GM12891 (cell line): Measurements from ENCODE around the gene FUBP3.
"Not testable (repeated sequence)": the region's sequence is repeated elsewhere in the genome, so short reads cannot be mapped to it uniquely, and the experiment has no call there.

Experiments used
- DNase-seq: peaks from one replicate; pipeline ENCODE4 v3.0.0; 2011; ENCODE audit warnings: low spot score; ENCODE audit not compliant: insufficient read length
- FAIRE-seq: peaks from 2 replicates; lab custom pipeline; 2011; peaks lifted over from hg19 to GRCh38; lab: Jason Lieb, UNC
- PAX5 ChIP-seq: IDR thresholded peaks from 2 replicates; pipeline ENCODE4 v1.6.1; 2011; ENCODE audit warnings: low read length, moderate library complexity, mild to moderate bottlenecking; ENCODE audit not compliant: insufficient read depth, severe bottlenecking
- POLR2A ChIP-seq: IDR thresholded peaks from 2 replicates; pipeline ENCODE4 v1.6.1; 2011; ENCODE audit warnings: low read depth, low read length, control low read depth
- POLR2AphosphoS5 ChIP-seq: IDR thresholded peaks from 2 replicates; pipeline ENCODE4 v1.6.1; 2011; ENCODE audit warnings: low read depth, low read length, control low read depth
- POU2F2 ChIP-seq: IDR thresholded peaks from 2 replicates; pipeline ENCODE4 v1.6.1; 2011; ENCODE audit warnings: low read depth, mild to moderate bottlenecking, control low read depth, low read length, moderate library complexity
- SPI1 ChIP-seq: IDR thresholded peaks from 2 replicates; pipeline ENCODE4 v1.6.1; 2011; ENCODE audit warnings: low read depth, low read length, control low read depth
- TAF1 ChIP-seq: IDR thresholded peaks from 2 replicates; pipeline ENCODE4 v1.6.1; 2011; ENCODE audit warnings: low read depth, low read length, control low read depth

FUBP3 gene

GRCh38 chr9:130672933-130673615 is 93.7 kb downstream of the FUBP3 start:
- no peak for TF ChIP-seq TAF1
- TF ChIP-seq PAX5: no peak
- TF ChIP-seq SPI1: no peak
- no peak for TF ChIP-seq POLR2A
- TF ChIP-seq POLR2AphosphoS5: no peak
- FAIRE-seq (no peak), DNase-seq (no peak)

- FAIRE-seq: no peak
- no peak for TF ChIP-seq SPI1
- no peak for TF ChIP-seq TAF1
- TF ChIP-seq POU2F2: no peak
- no peak for TF ChIP-seq POLR2AphosphoS5
- no peak for TF ChIP-seq PAX5
- DNase-seq: no peak
These were observed 96.0 kb downstream of the FUBP3 start for GRCh38 chr9:130675396-130675795.

DNA sequence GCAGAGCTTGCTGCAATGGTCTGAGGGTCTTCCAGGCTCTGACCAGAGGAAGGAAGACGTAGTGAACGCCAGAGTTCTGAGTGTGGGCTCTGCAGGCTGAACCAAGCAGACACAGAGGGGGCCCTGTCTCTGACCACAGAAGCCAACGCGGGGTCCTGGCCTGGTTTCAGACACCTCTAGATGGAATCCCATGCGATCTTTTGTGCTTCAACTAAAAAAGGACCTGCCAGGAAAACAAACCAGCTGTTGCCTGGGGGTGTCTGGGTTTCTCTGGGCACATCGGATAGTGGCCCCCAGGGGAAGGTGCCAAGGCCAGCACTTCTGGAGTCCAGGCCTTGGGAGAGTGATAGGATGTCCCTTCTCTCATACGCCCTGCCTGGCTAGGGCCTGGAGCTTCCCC is 97.9 kb downstream of the FUBP3 start:
- DNase-seq: no peak
- TF ChIP-seq POLR2AphosphoS5 (no peak), PAX5 (no peak), TAF1 (no peak), POU2F2 (no peak), SPI1 (no peak), POLR2A (no peak)
- FAIRE-seq: no peak

DNA sequence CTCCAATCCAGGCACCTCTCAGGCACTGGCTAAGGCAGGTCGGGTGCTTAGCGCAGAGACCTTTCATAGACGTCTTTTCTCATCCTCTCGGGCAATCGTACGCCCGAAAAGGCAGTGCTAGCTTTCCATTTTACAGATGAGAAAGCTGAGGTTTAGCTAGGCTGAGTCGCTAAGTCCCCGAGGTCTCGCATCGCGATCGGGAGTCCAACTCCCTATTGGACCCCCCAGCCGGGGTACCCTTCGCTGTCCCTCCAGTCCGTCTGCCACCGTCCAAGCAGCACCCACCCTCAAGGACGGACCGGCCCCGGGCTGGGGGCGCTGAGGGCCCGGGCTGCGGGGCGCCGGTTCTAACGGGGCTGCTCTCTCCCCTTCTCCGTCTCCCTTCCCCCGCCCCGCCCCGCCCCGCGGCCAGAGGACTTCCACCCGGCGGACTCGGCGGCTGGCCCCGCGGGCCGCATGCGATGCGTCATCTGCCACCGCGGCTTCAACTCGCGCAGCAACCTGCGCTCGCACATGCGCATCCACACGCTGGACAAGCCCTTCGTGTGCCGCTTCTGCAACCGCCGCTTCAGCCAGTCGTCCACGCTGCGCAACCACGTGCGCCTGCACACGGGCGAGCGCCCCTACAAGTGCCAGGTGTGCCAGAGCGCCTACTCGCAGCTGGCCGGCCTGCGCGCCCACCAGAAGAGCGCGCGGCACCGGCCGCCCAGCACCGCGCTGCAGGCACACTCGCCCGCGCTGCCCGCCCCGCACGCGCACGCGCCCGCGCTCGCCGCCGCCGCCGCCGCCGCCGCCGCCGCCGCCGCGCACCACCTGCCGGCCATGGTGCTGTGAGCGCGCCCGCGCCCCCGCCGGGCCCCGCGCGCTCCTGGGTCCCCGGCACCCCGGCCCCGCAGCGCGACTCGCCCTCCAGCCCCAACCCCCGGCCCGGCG is 101.7 kb downstream of the FUBP3 start:
- FAIRE-seq: peak; percentile 87
- no peak for DNase-seq
- no peak for TF ChIP-seq POU2F2
- TF ChIP-seq SPI1: no peak
- TF ChIP-seq POLR2AphosphoS5: no peak
- TF ChIP-seq POLR2A: no peak
- TF ChIP-seq TAF1: no peak
- TF ChIP-seq PAX5: no peak

GRCh38 chr9:130681769-130682420 is 102.5 kb downstream of the FUBP3 start:
- FAIRE-seq: peak; percentile 35
- no peak for DNase-seq
- TF ChIP-seq TAF1: no peak

GRCh38 chr9:130682421-130683121 is 103.2 kb downstream of the FUBP3 start:
- FAIRE-seq (peak; percentile 64), DNase-seq (no peak)
- TF ChIP-seq SPI1 (peak; percentile 56), POLR2AphosphoS5 (no peak)

- TF ChIP-seq POU2F2 (no peak), PAX5 (no peak), TAF1 (no peak), POLR2AphosphoS5 (no peak), SPI1 (no peak), POLR2A (no peak)
- DNase-seq (no peak), FAIRE-seq (no peak)
These were observed 105.7 kb downstream of the FUBP3 start for GRCh38 chr9:130685104-130685503.

DNA sequence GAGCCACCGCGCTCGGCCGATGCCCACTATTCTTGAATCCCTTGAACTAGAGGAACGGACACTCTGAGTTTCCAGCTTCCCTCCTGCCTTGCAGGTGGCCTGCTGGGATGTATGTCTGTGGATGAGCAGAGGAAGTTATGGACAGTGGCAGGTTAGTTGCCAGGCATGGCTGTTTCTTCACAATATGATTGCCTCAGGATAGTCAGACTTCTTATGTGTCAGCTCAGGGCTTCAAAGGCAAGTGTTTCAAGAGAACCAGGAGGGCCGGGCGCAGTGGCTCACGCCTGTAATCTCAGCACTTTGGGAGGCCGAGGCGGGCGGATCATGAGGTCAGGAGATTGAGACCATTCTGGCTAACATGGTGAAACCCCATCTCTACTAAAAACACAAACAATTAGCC is 106.6 kb downstream of the FUBP3 start:
- not testable (repeated sequence) for FAIRE-seq

DNA sequence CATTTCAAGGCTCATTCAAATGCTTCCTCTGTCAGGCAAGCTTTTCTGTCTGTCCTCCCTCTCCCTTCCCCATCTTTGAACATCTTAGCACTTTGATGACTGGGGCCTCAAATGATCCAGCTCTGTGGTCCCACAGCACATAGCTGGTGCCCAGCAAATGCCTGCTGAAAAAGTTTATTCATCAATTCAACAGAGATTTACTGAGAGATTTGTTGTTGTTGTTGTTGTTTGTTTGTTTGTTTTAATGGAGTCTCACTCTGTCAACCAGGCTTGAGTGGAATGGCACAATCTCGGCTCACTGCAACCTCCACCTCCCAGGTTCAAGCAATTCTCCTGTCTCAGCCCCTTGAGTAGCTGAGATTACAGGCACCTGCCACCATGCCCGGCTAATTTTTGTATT is 108.2 kb downstream of the FUBP3 start:
- TF ChIP-seq PAX5: no peak
- TF ChIP-seq POLR2A: no peak
- no peak for TF ChIP-seq SPI1
- TF ChIP-seq POU2F2: no peak
- no peak for TF ChIP-seq TAF1
- no peak for TF ChIP-seq POLR2AphosphoS5
- DNase-seq (no peak), FAIRE-seq (no peak)

More for the DNA sequence above, 106.6 kb downstream of the FUBP3 start:
- DNase-seq: not testable (repeated sequence)
